AG04450 (cell line): Measurements from ENCODE around the gene DDX49. TPM values are rescaled to one million over a fixed set of nuclear protein-coding genes. Genes with fewer than 3 reads are reported as not detected.

Experiments used
- CTCF ChIA-PET: fragments of 300-600, 350-600 bp; formaldehyde crosslinking; extraction: SDS; loops from one replicate; lab custom pipeline; 2022; ENCODE audit warnings: antibody characterized with exemption, inconsistent platforms; lab: Charles Lee
- POLR2A ChIA-PET: fragments of 350-600 bp; formaldehyde crosslinking; extraction: SDS; loops from one replicate; lab custom pipeline; 2021; ENCODE audit warnings: antibody characterized with exemption, inconsistent platforms; lab: Yijun Ruan, JAX
- DNase-seq: peaks from one replicate; pipeline ENCODE4 v3.0.0-alpha.2; 2011; ENCODE audit warnings: low read depth, low spot score
- H3K27ac ChIP-seq: one replicate; pipeline ENCODE4 v1.5.1; 2012; ENCODE audit warnings: low read depth, low read length, control low read depth
- H3K27me3 ChIP-seq: one replicate; pipeline ENCODE4 v1.6.0; 2012; ENCODE audit warnings: low read length; ENCODE audit not compliant: control insufficient read depth, insufficient read depth
- H3K4me3 ChIP-seq: 2 replicates; pipeline ENCODE4 v1.5.1; 2011; ENCODE audit warnings: mild to moderate bottlenecking, low read depth, low read length, control low read depth
- H3K9me3 ChIP-seq: 2 replicates; pipeline ENCODE4 v1.5.1; 2012; ENCODE audit warnings: low read length; ENCODE audit not compliant: control insufficient read depth, insufficient read depth
- CTCF ChIP-seq: IDR thresholded peaks from 2 replicates; pipeline ENCODE4 v1.5.1; 2011; ENCODE audit warnings: low read depth, low read length, control low read depth, inconsistent platforms
- polyA plus RNA-seq: library from polyadenylated mRNA; depleted of rRNA; stranded (reverse); fragments of >200 nt; gene quantifications from 2 replicates; pipeline ENCODE4 v1.2.3, GENCODE V29; 2011

The DDX49 gene
- polyA plus RNA-seq, 1 experiment, result 30.7 TPM

- H3K9me3 ChIP-seq, result no peaks in the 10 kb centered on the region; the same call in 1 of the 2 replicates
- no peak for DNase-seq
- H3K27ac ChIP-seq, result no peak overlapping the region
- H3K4me3 ChIP-seq, result no peak overlapping the region
- ChIA-PET CTCF (interaction anchor here (0.6 kb wide), 1 partner anchor 23 kb away, joined by 3 read pairs; no protein-coding TSS in a partner anchor), POLR2A (interaction anchor here (0.6 kb wide), 1 partner anchor 29 kb away, joined by 5 read pairs; the partner anchor contains the start of gene DDX49)
- no peak for TF ChIP-seq CTCF
- peaks cover 28% of the 10 kb centered on the region for H3K27me3 ChIP-seq
Observed at GRCh38 chr19:18889949-18890745, 29.4 kb upstream of the DDX49 start.

- ChIA-PET POLR2A (interaction anchor here (0.5 to 1.5 kb wide), 2 partner anchors 26 to 1498 kb away, joined by 3 to 6 read pairs; partner anchors contain the start of genes COPE and DDX49), CTCF (no interaction called here)
- Histone ChIP-seq H3K27me3 (peaks cover 28% of the 10 kb centered on the region), H3K4me3 (no peak overlapping the region), H3K27ac (no peak overlapping the region), H3K9me3 (no peaks in the 10 kb centered on the region; the same call in 1 of the 2 replicates)
- DNase-seq, result no peak
- no peak for TF ChIP-seq CTCF
Observed at GRCh38 chr19:18893587-18894253, 25.8 kb upstream of the DDX49 start.

GRCh38 chr19:18894254-18895037 lies 25.1 kb upstream of the DDX49 start:
- H3K9me3 ChIP-seq, result no peaks in the 10 kb centered on the region; the same call in 1 of the 2 replicates
- peaks cover 28% of the 10 kb centered on the region for H3K27me3 ChIP-seq
- H3K4me3 ChIP-seq, result peak overlapping the region; percentile 55
- ChIA-PET CTCF (interaction anchor here (0.7 to 0.9 kb wide), 2 partner anchors 17 to 92 kb away, joined by 3 read pairs; no protein-coding TSS in a partner anchor), POLR2A (interaction anchor here (0.5 to 1.5 kb wide), 2 partner anchors 25 to 1499 kb away, joined by 3 to 6 read pairs; partner anchors contain the start of genes COPE and DDX49)
- DNase-seq, result no peak
- TF ChIP-seq CTCF, result no peak
- H3K27ac ChIP-seq, result no peak overlapping the region

- Histone ChIP-seq H3K4me3 (peak overlapping the region; percentile 55), H3K27me3 (peaks cover 26% of the 10 kb centered on the region), H3K9me3 (no peaks in the 10 kb centered on the region; the same call in 1 of the 2 replicates), H3K27ac (no peak overlapping the region)
- CTCF ChIA-PET, result interaction anchor here (0.7 to 0.9 kb wide), 2 partner anchors 16 to 91 kb away, joined by 3 read pairs; no protein-coding TSS in a partner anchor
- POLR2A ChIA-PET, result interaction anchor here (1.3 to 1.5 kb wide), 2 partner anchors 24 kb away, joined by 5 to 6 read pairs; partner anchors contain the start of genes COPE and DDX49
- TF ChIP-seq CTCF, result peak; percentile 32; the same call in 1 of the 2 replicates
- DNase-seq, result no peak
Observed at GRCh38 chr19:18895038-18895823, 24.3 kb upstream of the DDX49 start.
